Endodermal cell (in vitro differentiated cells): Measurements from ENCODE around the gene FAM168A. TPM values are rescaled to one million over a fixed set of nuclear protein-coding genes. Genes with fewer than 3 reads are reported as not detected.

Experiments
- DNase-seq: peaks from one replicate; pipeline ENCODE4 v3.0.0-alpha.2; 2017
- H3K27ac ChIP-seq: 2 replicates; pipeline ENCODE4 v1.5.1; 2013; ENCODE audit warnings: mild to moderate bottlenecking, low read depth, low read length, moderate library complexity
- H3K27me3 ChIP-seq: 2 replicates; pipeline ENCODE4 v1.6.1; 2013; ENCODE audit warnings: mild to moderate bottlenecking, low read length, moderate library complexity; ENCODE audit not compliant: insufficient read depth, control insufficient read depth, poor library complexity, severe bottlenecking
- H3K36me3 ChIP-seq: 2 replicates; pipeline ENCODE4 v1.7.0; 2013; ENCODE audit warnings: mild to moderate bottlenecking, low read length, moderate library complexity; ENCODE audit not compliant: control insufficient read depth, insufficient read depth
- H3K4me1 ChIP-seq: one replicate; pipeline ENCODE4 v1.7.0; 2013; ENCODE audit warnings: low read length; ENCODE audit not compliant: control insufficient read depth, insufficient read depth
- H3K4me3 ChIP-seq: 2 replicates; pipeline ENCODE4 v1.5.1; 2013; ENCODE audit warnings: mild to moderate bottlenecking, low read length, moderate library complexity
- H3K9ac ChIP-seq: 2 replicates; pipeline ENCODE4 v1.6.1; 2013; ENCODE audit warnings: mild to moderate bottlenecking, low read length, moderate library complexity; ENCODE audit not compliant: poor library complexity, severe bottlenecking; ENCODE audit errors: extremely low read depth
- H3K9me3 ChIP-seq: 2 replicates; pipeline ENCODE4 v1.6.1; 2013; ENCODE audit warnings: mild to moderate bottlenecking, low read length, moderate library complexity; ENCODE audit not compliant: control insufficient read depth
- H3K27ac Mint-ChIP-seq: 2 replicates; pipeline ENCODE4 v1.8.0; 2020; ENCODE audit warnings: mixed read lengths
- H3K27me3 Mint-ChIP-seq: 2 replicates; pipeline ENCODE4 v1.8.0; 2021; ENCODE audit warnings: mild to moderate bottlenecking, mixed read lengths; ENCODE audit not compliant: insufficient read depth
- H3K36me3 Mint-ChIP-seq: 2 replicates; pipeline ENCODE4 v1.8.0; 2020; ENCODE audit warnings: low read depth, mixed read lengths
- H3K4me1 Mint-ChIP-seq: 2 replicates; pipeline ENCODE4 v1.8.0; 2020; ENCODE audit warnings: mixed read lengths
- H3K4me3 Mint-ChIP-seq: 2 replicates; pipeline ENCODE4 v1.8.0; 2020; ENCODE audit warnings: mild to moderate bottlenecking, moderate library complexity, mixed read lengths
- H3K9me3 Mint-ChIP-seq: 2 replicates; pipeline ENCODE4 v1.8.0; 2020; ENCODE audit warnings: mild to moderate bottlenecking, mixed read lengths
- CTCF ChIP-seq: fragments of 200-600 bp; sonication (generic); conservative IDR thresholded peaks from 2 replicates; pipeline ENCODE4 v1.5.0; 2021; ENCODE audit warnings: antibody characterized with exemption, mild to moderate bottlenecking
- WGBS, 2 experiments: methylation state at CpG; one replicate each; pipeline versions ENCODE4 v1.1.5 to v1.1.7; 2013; ENCODE audit warnings: missing lambda C conversion rate in 2 of 2, mixed read lengths in 1 of 2; ENCODE audit not compliant: insufficient coverage in 1 of 2, insufficient read length in 1 of 2; 5-methylcytosine and 5-hydroxymethylcytosine counted together
- total RNA-seq, 2 donors: library from RNA; stranded (reverse); fragmentation: NEBNext Ultra II Directional in 1 of 2; extraction: Animal tissue kit (Norgen Biotek cat#: 25700) in 1 of 2; gene quantifications; 2 replicates in 1 of 2; 3 replicates in 1 of 2; pipeline ENCODE4 v1.2.1, GENCODE V29; 2021

FAM168A gene
- total RNA-seq, 2 donors from 2014 or later: 27.4 to 31.6 TPM

DNA sequence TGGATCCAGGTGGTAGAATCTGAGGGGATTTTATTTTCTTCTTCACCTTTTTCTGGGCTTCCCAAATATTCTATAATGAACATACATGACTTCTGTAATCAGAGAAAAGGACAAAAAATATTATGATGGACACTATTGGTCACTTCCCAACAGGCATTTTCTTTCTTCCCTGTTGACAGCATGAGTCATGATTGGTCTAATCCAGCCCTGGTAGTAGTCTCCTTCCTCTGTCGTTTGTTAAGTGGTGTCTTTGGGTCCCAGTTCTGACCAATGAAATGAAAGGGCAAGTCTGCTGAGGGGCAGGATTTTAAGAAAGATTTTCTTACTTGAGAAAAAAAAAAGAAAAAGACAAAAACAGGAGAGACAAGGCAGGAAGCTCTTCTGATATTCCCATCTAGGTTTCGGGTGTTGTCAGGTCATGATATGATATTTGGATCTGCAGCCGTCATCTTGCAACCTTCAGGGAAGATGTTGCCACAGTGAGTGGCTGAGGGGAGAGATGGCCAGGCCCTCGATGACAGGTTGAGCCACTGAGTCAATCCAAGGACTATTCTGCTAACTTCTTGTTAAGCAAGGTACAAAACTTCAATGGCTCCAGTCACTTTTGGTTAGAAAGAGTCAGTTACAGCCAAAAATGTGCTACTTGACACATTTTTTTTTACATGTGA is 25.1 kb upstream of the FAM168A start:
- Mint-ChIP-seq H3K4me1 (peaks cover 4% of the 10 kb centered on the region), H3K4me3 (no peak overlapping the region), H3K36me3 (no peaks in the 10 kb centered on the region), H3K9me3 (no peaks in the 10 kb centered on the region), H3K27me3 (peaks cover 58% of the 10 kb centered on the region), H3K27ac (no peak overlapping the region)
- Histone ChIP-seq H3K4me3 (no peak overlapping the region), H3K9me3 (no peaks in the 10 kb centered on the region), H3K4me1 (no peaks in the 10 kb centered on the region), H3K27me3 (peaks cover 9% of the 10 kb centered on the region), H3K9ac (no peak overlapping the region), H3K36me3 (no peaks in the 10 kb centered on the region), H3K27ac (no peak overlapping the region)
- TF ChIP-seq CTCF: no peak
- no peak for DNase-seq
- WGBS, 2 experiments: 77 to 92% methylated on average over 2 to 4 of the region's 4 CpGs

- no peak for DNase-seq
- H3K4me1 Mint-ChIP-seq: no peaks in the 10 kb centered on the region
Observed at GRCh38 chr11:73614591-73614990, 16.7 kb upstream of the FAM168A start.

GRCh38 chr11:73612601-73613140 is 14.8 kb upstream of the FAM168A start:
- Mint-ChIP-seq H3K27me3 (peaks cover 11% of the 10 kb centered on the region), H3K36me3 (no peaks in the 10 kb centered on the region), H3K4me1 (no peaks in the 10 kb centered on the region), H3K27ac (no peak overlapping the region), H3K9me3 (no peaks in the 10 kb centered on the region), H3K4me3 (no peak overlapping the region)
- TF ChIP-seq CTCF: no peak
- H3K36me3 ChIP-seq: no peaks in the 10 kb centered on the region
- no peak for DNase-seq
- H3K4me3 ChIP-seq: no peak overlapping the region
- 86 to 100% methylated on average over 1 to 5 of the region's 5 CpGs for WGBS, 2 experiments
- no peaks in the 10 kb centered on the region for H3K9me3 ChIP-seq
- no peak overlapping the region for H3K27ac ChIP-seq
- H3K9ac ChIP-seq: no peak overlapping the region
- H3K27me3 ChIP-seq: no peaks in the 10 kb centered on the region
- H3K4me1 ChIP-seq: peaks cover 7% of the 10 kb centered on the region

More at GRCh38 chr11:73614591-73614990, 16.7 kb upstream of the FAM168A start:
- no peak overlapping the region for H3K27ac ChIP-seq
- H3K9me3 Mint-ChIP-seq: no peaks in the 10 kb centered on the region
- no peaks in the 10 kb centered on the region for H3K27me3 ChIP-seq
- H3K4me3 Mint-ChIP-seq: no peak overlapping the region
- no peaks in the 10 kb centered on the region for H3K36me3 ChIP-seq
- no peaks in the 10 kb centered on the region for H3K9me3 ChIP-seq
- peaks cover 11% of the 10 kb centered on the region for H3K27me3 Mint-ChIP-seq
- no peaks in the 10 kb centered on the region for H3K36me3 Mint-ChIP-seq
- no peak overlapping the region for H3K9ac ChIP-seq
- no peak overlapping the region for H3K4me3 ChIP-seq
- H3K4me1 ChIP-seq: no peaks in the 10 kb centered on the region
- TF ChIP-seq CTCF: no peak
- no peak overlapping the region for H3K27ac Mint-ChIP-seq
